GM23248 (cell line): Measurements from ENCODE around the gene SPATS2L. TPM values are rescaled to one million over a fixed set of nuclear protein-coding genes. Genes with fewer than 3 reads are reported as not detected.

ENCODE experiments used
- DNase-seq: peaks from one replicate; pipeline ENCODE4 v3.0.0-alpha.2; 2015
- H2AFZ ChIP-seq: fragments of 200-600 bp; sonication (generic); 2 replicates; pipeline ENCODE4 v1.6.1; 2016; ENCODE audit warnings: antibody characterized with exemption
- H3F3A ChIP-seq: fragments of 200-600 bp; sonication (generic); 2 replicates; pipeline ENCODE4 v1.6.1; 2016; ENCODE audit warnings: mild to moderate bottlenecking, antibody characterized with exemption, mixed run types; ENCODE audit not compliant: insufficient read depth
- H3K27ac ChIP-seq: fragments of 200-600 bp; sonication (generic); 2 replicates; pipeline ENCODE4 v1.5.1; 2016; ENCODE audit warnings: mild to moderate bottlenecking
- H3K27me3 ChIP-seq: fragments of 200-600 bp; sonication (generic); replicated peaks from 2 replicates; pipeline ENCODE4 v1.6.1; 2016; ENCODE audit warnings: mild to moderate bottlenecking; ENCODE audit not compliant: insufficient read depth
- H3K36me3 ChIP-seq: fragments of 200-600 bp; sonication (generic); 2 replicates; pipeline ENCODE4 v1.6.1; 2016; ENCODE audit warnings: low read depth, mild to moderate bottlenecking
- H3K4me1 ChIP-seq: fragments of 200-600 bp; sonication (generic); 2 replicates; pipeline ENCODE4 v1.6.1; 2016; ENCODE audit warnings: mild to moderate bottlenecking; ENCODE audit not compliant: insufficient read depth
- H3K4me2 ChIP-seq: fragments of 200-600 bp; sonication (generic); one replicate; pipeline ENCODE4 v1.6.1; 2016; ENCODE audit warnings: mild to moderate bottlenecking; ENCODE audit not compliant: unreplicated experiment
- H3K4me3 ChIP-seq: fragments of 200-600 bp; sonication (generic); 2 replicates; pipeline ENCODE4 v1.5.1; 2016; ENCODE audit warnings: mild to moderate bottlenecking
- H3K79me2 ChIP-seq: fragments of 200-600 bp; sonication (generic); 2 replicates; pipeline ENCODE4 v1.6.1; 2016; ENCODE audit warnings: mild to moderate bottlenecking; ENCODE audit not compliant: insufficient read depth
- H3K9ac ChIP-seq: fragments of 200-600 bp; sonication (generic); 2 replicates; pipeline ENCODE4 v1.6.1; 2016; ENCODE audit warnings: mild to moderate bottlenecking
- H3K9me2 ChIP-seq: fragments of 200-600 bp; sonication (generic); 2 replicates; pipeline ENCODE4 v1.6.1; 2016; ENCODE audit warnings: mixed run types, mild to moderate bottlenecking, moderate library complexity; ENCODE audit not compliant: insufficient read depth
- H3K9me3 ChIP-seq: fragments of 200-600 bp; sonication (generic); one replicate; pipeline ENCODE4 v1.6.1; 2017; ENCODE audit warnings: low read depth
- H4K20me1 ChIP-seq: fragments of 200-600 bp; sonication (generic); 2 replicates; pipeline ENCODE4 v1.6.0; 2016; ENCODE audit not compliant: insufficient read depth
- EZH2 ChIP-seq: fragments of 200-600 bp; sonication (generic); IDR thresholded peaks from 2 replicates; pipeline ENCODE4 v1.6.1; 2018; ENCODE audit warnings: antibody characterized with exemption, mild to moderate bottlenecking; ENCODE audit not compliant: insufficient read depth, poor library complexity, severe bottlenecking
- EZH2phosphoT487 ChIP-seq: fragments of 200-600 bp; sonication (generic); IDR thresholded peaks from 2 replicates; pipeline ENCODE4 v1.6.1; 2018; ENCODE audit warnings: antibody characterized with exemption, moderate library complexity, mild to moderate bottlenecking, low read depth; ENCODE audit not compliant: insufficient read depth
- WGBS, 2 experiments: methylation state at CpG; one replicate each; pipeline ENCODE4 v1.1.6; 2015 to 2017; ENCODE audit warnings: low lambda C conversion rate in 2 of 2, low coverage in 1 of 2; ENCODE audit errors: missing lambda C conversion rate in 2 of 2; 5-methylcytosine and 5-hydroxymethylcytosine counted together
- in situ Hi-C: fragments of 300-500 bp; cut with MboI; formaldehyde crosslinking; loops from 2 replicates; pipeline ENCODE4 v1.15.0; 2020
- polyA plus RNA-seq: library from polyadenylated mRNA; unstranded; fragments of >200 nt; fragmentation: Nextera tagmentation; extraction: Ambion mirVana; gene quantifications from 2 replicates; pipeline ENCODE4 v1.2.1, GENCODE V29; 2016
- total RNA-seq: library from RNA; depleted of rRNA; stranded (reverse); fragments of >200 nt; shearing (Covaris generic); gene quantifications from 2 replicates; pipeline ENCODE4 v1.2.3, GENCODE V29; 2014

Gene SPATS2L
- total and polyA plus RNA-seq, 2 experiments from 2014 or later: 78.3 to 128 TPM

GRCh38 chr2:200455958-200456421 is 149.5 kb downstream of the SPATS2L start:
- in situ Hi-C loops: no loop called here
- no peak overlapping the region for H2AFZ ChIP-seq
- H3K27me3 ChIP-seq: no peaks in the 10 kb centered on the region
- peaks cover 20% of the 10 kb centered on the region for H3K4me1 ChIP-seq
- peak overlapping the region; percentile 38 for H3K4me2 ChIP-seq
- TF ChIP-seq EZH2 (no peak), EZH2phosphoT487 (no peak)
- peaks cover 6% of the 10 kb centered on the region; the same call in 1 of the 2 replicates for H3K36me3 ChIP-seq
- no peaks in the 10 kb centered on the region for H3K9me2 ChIP-seq
- no peak overlapping the region for H3K4me3 ChIP-seq
- H3K27ac ChIP-seq: peak overlapping the region; percentile 49
- no peaks in the 10 kb centered on the region for H4K20me1 ChIP-seq
- peaks cover 10% of the 10 kb centered on the region; the same call in 1 of the 2 replicates for H3K79me2 ChIP-seq
- no peak overlapping the region for H3K9ac ChIP-seq
- peaks cover 23% of the 10 kb centered on the region for H3F3A ChIP-seq
- peak; percentile 45 for DNase-seq
- WGBS, 2 experiments: 54 to 57% methylated on average over 4 of the region's 4 CpGs
- H3K9me3 ChIP-seq: no peaks in the 10 kb centered on the region

- in situ Hi-C loops: no loop called here
- H3K27me3 ChIP-seq: no peaks in the 10 kb centered on the region
Observed at GRCh38 chr2:200456567-200456966, 150.1 kb downstream of the SPATS2L start.

GRCh38 chr2:200459101-200459500 is 152.6 kb downstream of the SPATS2L start:
- Histone ChIP-seq H3K4me1 (peaks cover 20% of the 10 kb centered on the region), H3K36me3 (peaks cover 22% of the 10 kb centered on the region; the same call in 1 of the 2 replicates), H4K20me1 (no peaks in the 10 kb centered on the region), H3K4me3 (no peak overlapping the region), H3K27me3 (no peaks in the 10 kb centered on the region), H3F3A (peaks cover 23% of the 10 kb centered on the region), H3K79me2 (peaks cover 10% of the 10 kb centered on the region; the same call in 1 of the 2 replicates), H3K27ac (no peak overlapping the region), H3K9me2 (no peaks in the 10 kb centered on the region), H3K4me2 (no peak overlapping the region), H2AFZ (no peak overlapping the region), H3K9me3 (no peaks in the 10 kb centered on the region), H3K9ac (no peak overlapping the region)
- in situ Hi-C loops: no loop called here
- TF ChIP-seq EZH2phosphoT487 (no peak), EZH2 (no peak)
- WGBS, 2 experiments: 39 to 40% methylated on average over 3 of the region's 3 CpGs
- DNase-seq: no peak

More at GRCh38 chr2:200456567-200456966, 150.1 kb downstream of the SPATS2L start:
- H3K9me3 ChIP-seq: no peaks in the 10 kb centered on the region
- no peak overlapping the region for H2AFZ ChIP-seq
- H3K4me1 ChIP-seq: peaks cover 20% of the 10 kb centered on the region
- H3K4me2 ChIP-seq: no peak overlapping the region
- H3F3A ChIP-seq: peaks cover 23% of the 10 kb centered on the region
- TF ChIP-seq EZH2phosphoT487: no peak
- TF ChIP-seq EZH2: no peak
- H3K9me2 ChIP-seq: no peaks in the 10 kb centered on the region
- H4K20me1 ChIP-seq: no peaks in the 10 kb centered on the region
- no peak overlapping the region for H3K9ac ChIP-seq
- 99 to 100% methylated on average over 2 of the region's 2 CpGs for WGBS, 2 experiments
- H3K27ac ChIP-seq: 0 out of 2 replicates have a peak overlapping the region, but pooled peaks have one; percentile 49
- no peak for DNase-seq
- peaks cover 10% of the 10 kb centered on the region; the same call in 1 of the 2 replicates for H3K79me2 ChIP-seq
- H3K36me3 ChIP-seq: peaks cover 8% of the 10 kb centered on the region; the same call in 1 of the 2 replicates
- H3K4me3 ChIP-seq: no peak overlapping the region

GRCh38 chr2:200461846-200462710 is 155.6 kb downstream of the SPATS2L start:
- Histone ChIP-seq H3K9me3 (no peaks in the 10 kb centered on the region), H3K4me1 (peaks cover 9% of the 10 kb centered on the region), H3F3A (peaks cover 18% of the 10 kb centered on the region), H3K9ac (no peak overlapping the region), H2AFZ (no peak overlapping the region), H3K9me2 (no peaks in the 10 kb centered on the region), H3K79me2 (peaks cover 9% of the 10 kb centered on the region; the same call in 1 of the 2 replicates), H3K27ac (no peak overlapping the region), H3K27me3 (no peaks in the 10 kb centered on the region), H3K36me3 (peaks cover 22% of the 10 kb centered on the region; the same call in 1 of the 2 replicates), H3K4me2 (no peak overlapping the region), H4K20me1 (no peaks in the 10 kb centered on the region), H3K4me3 (no peak overlapping the region)
- in situ Hi-C loops: no loop called here
- no peak for TF ChIP-seq EZH2phosphoT487
- no peak for TF ChIP-seq EZH2
- WGBS, 2 experiments: 98 to 100% methylated on average over 2 of the region's 2 CpGs
- DNase-seq: no peak
